Measurements from ENCODE around the gene FAM117B.

DNA sequence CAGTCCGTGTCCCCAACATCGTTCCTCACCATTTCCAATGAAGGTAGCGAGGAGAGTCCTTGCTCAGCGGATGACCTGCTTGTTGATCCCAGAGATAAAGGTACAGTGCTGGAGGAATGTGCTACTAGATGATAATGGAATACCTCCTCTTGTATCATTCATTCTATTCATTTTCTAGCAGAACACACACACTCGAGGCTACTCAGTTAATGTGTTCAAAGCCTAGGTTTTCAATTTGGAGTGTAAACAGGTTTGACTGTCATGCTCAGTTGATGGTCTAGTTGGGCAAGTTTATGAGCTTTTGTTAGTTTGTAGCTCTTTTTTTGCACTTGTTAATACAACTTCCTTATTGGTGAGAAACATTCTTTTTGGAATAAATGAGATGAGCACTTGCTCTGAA, 122.6 kb downstream of the FAM117B start:
- TF ChIP-seq POLR2A (IDR thresholded peaks at IDR 0.05) = no peak
- TF ChIP-seq, protein P1, sequence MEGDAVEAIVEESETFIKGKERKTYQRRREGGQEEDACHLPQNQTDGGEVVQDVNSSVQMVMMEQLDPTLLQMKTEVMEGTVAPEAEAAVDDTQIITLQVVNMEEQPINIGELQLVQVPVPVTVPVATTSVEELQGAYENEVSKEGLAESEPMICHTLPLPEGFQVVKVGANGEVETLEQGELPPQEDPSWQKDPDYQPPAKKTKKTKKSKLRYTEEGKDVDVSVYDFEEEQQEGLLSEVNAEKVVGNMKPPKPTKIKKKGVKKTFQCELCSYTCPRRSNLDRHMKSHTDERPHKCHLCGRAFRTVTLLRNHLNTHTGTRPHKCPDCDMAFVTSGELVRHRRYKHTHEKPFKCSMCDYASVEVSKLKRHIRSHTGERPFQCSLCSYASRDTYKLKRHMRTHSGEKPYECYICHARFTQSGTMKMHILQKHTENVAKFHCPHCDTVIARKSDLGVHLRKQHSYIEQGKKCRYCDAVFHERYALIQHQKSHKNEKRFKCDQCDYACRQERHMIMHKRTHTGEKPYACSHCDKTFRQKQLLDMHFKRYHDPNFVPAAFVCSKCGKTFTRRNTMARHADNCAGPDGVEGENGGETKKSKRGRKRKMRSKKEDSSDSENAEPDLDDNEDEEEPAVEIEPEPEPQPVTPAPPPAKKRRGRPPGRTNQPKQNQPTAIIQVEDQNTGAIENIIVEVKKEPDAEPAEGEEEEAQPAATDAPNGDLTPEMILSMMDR (IDR thresholded peaks at IDR 0.05) = no peak

All from esophagus squamous epithelium (tissue), 4 donors.